ENCODE results near the gene C1QTNF5.

Gene C1QTNF5

GRCh38 chr11:119373059-119373920, 32.6 kb upstream of the C1QTNF5 start:
- no peak for DNase-seq

DNA sequence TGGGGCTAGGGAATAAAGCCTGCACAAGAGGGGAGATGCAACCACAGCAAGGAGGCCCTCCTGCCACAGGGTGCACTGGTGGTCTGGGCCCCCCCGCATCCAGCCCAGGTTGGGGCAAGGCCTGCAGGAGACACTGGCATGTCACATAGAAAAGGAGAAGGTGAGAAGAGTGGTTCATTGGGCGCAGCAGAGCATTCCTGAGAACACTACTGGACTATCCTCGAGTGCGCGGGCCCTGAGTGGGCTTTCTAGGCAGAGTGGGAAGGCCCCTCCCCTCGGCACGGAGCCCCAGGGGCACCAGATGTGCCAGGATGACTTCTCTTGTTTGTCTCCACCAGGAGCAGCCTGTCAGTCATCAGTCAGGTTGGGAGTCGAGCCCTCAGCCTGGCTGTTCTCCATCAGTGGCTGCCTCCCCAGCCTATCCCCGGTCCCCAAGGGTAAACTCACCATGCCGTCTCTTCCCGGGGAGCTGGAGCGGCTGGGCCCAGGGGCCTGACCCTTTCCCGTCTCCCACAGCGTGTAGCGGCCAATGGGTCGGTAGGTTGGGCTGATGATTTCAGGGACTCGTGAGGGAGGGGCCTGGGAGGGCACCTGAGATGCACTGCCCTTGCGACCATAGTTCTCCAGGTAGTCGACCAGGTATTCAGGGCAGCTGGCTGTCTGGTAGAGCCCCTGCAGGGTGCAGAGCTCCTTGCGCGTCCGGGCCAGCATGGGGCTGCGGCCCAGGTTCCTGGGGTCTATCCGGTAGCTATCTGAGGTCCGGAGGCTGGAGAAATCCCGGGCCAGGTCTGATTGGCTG, 31.8 kb upstream of the C1QTNF5 start:
- DNase-seq, result no peak

DNA sequence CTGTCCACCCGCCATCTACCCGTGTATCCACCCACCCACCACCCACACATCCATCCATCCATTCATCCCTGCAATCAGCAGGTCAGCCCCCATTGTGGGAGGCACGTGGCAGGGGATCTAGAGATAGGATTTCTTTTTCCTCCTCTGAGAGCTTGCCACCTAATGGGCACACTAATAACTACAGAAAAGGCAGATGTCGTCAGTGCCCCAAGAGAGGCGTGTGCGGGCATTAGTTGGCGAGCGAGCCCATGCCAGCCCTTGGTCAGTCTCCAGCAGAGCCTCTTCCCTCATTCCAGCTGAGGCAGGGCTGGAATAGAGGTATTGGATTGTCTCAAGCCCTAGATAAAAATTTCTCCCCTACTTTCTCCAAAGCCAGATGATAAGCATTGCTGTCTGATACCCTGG, 31.1 kb upstream of the C1QTNF5 start:
- no peak for DNase-seq

- DNase-seq, result no peak
These were observed 30.5 kb upstream of the C1QTNF5 start for GRCh38 chr11:119371067-119371601.

GRCh38 chr11:119370486-119371046, 29.9 kb upstream of the C1QTNF5 start:
- no peak for DNase-seq

DNA sequence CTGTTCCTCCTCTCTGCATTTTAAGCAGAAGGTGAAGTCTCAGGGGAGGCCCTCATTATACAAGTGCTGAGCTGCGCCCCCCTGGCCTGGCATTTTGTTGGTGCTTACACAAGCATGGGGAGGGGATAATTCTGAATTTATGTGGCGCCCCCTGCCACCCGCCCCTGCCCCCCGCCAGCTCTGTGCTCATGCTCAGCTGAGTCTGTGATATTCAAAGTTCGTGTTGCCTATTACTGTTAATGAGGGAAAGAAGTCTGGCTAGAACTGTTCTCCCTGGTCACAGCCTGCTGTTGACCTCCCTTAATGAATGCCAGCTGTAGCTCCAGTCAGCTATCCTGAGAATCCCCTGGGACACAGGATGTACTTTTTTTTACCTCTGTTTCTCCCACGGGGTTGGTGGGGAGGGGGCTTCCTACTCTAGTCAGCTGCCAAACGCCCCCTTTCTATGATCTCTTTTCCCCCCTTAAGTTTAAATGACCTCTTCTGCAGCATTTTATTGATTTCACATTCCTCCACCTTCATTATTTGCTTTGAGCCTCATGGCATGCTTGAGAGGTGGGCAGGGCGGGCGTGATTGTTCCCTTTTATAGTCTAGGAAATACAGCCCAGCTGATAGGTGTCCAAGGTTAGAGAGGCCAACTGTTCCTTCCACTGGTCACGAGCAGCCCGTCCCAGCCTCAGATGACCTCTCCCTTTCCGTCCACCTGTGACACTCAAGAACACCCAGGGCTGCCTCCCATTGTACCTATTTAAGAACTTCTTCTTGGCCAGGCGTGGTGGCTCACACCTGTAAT, 28.6 kb upstream of the C1QTNF5 start:
- DNase-seq, result no peak

DNA sequence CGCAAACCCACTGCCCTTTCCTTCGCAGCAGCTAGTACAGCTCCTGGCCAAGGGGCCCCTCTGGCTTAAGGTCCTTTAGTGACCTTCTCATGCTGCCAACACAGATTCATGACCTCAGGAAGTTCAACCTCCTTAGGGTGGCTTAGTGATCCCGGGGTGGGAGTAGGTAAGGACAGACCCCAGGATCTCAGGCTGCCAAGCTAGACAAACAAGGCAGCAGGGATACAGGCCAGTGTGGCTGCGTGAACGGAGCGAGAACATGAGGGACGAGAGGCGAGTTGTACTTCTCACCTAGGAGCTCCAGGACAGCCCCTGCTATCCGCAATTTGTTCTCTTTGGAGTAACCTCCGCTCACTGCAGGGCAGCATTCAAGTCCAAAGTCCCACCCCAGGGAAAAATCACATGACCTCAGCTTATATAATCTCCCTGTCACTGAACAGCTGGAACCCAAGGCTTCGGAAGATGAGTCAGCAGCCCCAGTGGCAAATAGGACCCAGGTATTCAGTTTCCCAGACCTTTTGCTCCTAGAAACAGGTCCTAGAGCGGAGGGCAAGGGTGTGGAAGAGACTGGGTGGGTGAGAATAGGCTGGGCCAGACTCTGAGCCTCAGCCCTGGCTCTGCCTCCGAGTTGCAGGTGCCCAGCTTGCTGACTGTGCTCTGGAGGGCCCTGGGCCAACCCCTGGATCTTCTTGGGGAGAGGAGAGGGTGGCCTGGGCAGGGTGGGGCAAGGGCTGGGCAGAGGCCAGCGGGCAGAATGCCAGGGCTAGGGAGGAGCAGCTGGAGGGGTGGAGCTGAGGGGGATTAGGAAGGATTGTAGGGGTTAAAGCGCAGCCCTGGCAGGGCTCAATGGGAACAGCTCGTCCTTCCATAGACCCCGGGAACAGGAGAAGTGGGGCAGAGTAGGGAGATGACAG, 27.7 kb upstream of the C1QTNF5 start:
- DNase-seq, result no peak

- DNase-seq, result no peak
These were observed 27.0 kb upstream of the C1QTNF5 start for GRCh38 chr11:119367661-119368120.

DNA sequence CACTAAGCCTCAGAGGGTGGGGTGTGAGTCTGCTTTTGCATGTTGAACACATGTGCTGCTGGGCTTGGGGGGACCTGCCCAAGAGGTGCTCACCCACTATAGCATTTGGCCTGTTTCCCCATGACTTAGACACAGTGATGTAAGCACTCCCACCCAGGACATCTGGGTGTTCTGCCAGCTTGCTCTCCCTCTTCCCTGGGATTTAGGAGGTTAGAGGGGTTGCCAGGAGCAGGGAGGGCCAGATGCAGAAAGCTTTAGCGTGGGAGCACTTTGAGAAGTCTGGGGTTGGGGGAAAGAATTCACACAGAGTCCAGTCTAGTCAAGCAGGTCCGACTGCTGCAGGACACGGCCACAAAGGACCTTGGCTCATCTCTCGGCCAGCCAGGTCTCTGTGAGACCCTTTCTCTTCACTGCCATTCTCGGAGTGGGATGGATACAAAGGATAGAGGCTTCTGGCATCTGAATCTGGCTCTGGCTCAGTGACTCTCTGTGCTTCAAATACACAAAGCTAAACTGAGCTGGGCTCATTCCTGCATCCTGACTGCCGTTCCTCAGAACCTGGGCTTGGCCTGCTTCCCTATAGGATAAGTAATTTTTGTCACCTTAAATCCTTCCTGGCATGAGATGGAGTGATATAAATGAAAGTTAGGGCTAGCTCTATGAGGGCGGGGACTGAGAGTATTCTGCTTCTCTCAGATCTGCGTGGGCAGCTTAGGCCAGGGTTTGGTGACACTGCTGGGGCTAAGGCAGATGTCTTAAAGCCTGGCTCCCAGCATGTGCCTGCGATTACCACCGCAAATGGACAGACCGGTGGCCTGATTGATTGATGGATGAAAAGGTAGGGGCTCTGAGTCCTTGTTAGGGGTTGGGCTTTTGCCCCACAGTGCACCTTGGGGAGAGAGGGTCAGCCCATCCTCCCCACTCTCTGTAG, 26.3 kb upstream of the C1QTNF5 start:
- DNase-seq, result no peak

- no peak for DNase-seq
These were observed 24.4 kb upstream of the C1QTNF5 start for GRCh38 chr11:119365071-119365591.

DNA sequence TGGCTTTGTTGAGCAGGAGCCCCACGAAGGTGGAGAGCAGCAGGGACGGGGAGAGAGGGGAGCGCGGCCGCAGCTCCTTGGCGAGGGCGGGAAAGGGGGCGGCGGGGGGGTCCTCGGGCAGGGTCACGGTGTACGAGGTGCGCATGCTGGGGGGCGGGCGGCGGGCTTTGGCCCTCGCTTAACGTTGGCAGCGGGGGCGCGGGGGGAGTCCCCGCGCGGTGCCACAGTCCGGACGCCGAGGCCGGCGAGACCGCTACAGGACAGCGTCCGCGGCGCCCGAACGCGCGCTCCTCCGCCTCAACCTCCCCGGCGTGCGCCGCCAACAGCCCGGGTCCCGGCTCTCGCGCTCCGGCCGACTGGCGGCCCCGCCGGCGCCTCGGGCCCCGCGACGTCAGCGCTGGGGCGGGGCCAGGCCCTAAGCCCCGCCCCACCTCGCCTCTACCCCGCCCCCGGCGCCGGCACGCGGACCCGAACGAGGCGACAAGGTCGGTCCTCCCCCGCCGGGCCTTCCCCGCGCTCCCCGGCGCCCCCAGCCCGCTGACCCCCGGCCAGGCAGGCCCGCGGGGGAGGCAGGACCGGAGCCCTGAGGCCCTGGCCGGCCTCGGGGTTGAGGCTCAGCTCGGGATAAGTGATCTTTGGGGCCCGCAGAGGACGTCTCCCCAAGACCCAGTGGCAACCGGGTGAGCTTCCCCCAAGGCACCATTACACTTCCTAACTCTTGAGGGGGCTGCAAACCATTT, 23.3 kb upstream of the C1QTNF5 start:
- no peak for DNase-seq

DNA sequence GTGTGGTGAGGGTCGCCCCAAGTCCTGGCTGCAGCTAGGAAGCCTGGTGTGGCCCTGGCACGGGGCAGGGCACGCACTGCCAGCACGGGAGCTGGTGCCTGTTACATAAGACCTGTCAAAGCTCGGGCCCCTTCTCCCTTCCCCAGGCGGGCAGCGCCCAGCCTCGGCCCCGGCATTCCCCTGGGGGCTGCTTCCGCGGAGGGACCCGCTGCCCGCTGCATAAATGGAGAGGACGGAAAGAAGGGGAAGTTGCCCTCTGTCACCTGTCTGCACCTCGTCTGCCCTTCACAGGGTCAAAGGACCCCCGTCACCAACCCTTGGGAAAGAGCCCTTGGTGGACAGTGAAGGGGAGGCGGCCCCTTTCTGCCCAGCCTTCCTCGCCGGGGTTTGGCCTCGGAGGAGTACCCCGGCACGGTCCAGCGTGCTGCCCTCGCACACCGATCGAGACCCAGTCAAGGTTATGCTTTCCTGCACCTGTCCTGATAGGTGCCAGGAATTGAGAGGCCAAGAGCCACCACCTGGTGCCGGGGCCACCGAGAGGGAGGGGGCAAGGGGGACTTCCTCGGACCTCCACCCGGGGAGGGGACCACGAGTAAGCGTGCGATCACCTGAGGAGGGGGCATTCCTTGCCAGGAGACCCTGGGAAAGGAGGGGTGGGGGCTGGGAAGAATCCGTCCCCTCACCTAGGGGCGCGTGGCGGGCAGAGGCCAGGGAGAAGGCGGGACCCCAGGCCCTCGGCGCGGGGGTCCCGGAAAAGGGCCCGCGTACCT, 22.6 kb upstream of the C1QTNF5 start:
- DNase-seq, result no peak

GRCh38 chr11:119362741-119363080, 22.0 kb upstream of the C1QTNF5 start:
- no peak for DNase-seq

GRCh38 chr11:119361941-119362725, 21.4 kb upstream of the C1QTNF5 start:
- no peak for DNase-seq

- no peak for DNase-seq
These were observed 20.5 kb upstream of the C1QTNF5 start for GRCh38 chr11:119361056-119361787.

DNA sequence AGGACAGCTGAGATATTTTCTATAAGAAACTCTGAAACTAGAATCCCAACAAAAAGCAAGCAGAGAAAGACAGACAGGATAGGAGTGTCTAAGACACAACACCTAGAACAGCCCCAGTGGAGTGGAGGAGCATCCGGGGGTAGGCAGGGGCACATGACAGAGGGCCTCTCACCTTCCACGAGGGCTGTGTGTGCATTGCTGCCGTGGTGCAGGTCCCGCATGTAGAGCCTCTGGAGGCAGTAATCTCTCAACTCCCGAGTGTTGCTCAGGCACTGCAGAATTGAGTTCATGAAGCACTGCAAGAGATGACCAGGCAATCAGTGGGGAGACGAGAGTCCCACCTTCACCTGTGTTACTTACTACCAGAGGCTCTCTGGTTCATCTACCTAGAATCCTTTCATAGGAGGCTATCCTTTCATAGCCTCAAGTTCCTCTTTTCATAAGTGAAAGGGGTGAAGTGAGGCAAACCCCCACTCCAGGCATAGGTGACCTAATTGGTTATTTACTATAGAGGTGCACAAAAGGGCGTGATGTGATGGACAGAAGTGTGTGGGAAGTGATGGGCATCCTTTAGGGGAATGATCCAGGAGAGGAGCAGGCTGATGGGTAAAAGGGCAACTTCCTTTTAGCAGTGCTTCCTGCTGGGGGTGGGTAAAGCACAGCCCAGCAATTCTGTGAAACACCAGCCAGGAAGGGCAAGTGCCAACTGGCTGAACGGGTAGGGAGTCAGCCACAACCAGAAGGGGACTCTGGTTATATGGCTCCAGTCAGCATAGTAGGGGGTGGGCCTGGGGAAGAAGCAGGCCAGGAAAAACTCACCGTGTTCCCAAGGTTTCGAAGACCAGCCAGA, 18.9 kb upstream of the C1QTNF5 start:
- no peak for DNase-seq

Data from SHP77 treated with DMSO at 0.1 percent for 48 hours (cell line).